ENCODE data around the gene HDDC2.

- TF ChIP-seq IRF2 (CRISPR knock-in tag; IDR thresholded peaks at IDR 0.05; ENCODE audit: borderline replicate concordance, low read depth) (no peak), E2F1 (CRISPR knock-in tag; IDR thresholded peaks at IDR 0.05) (no peak), NR3C1 (CRISPR knock-in tag; conservative IDR thresholded peaks at IDR 0.05; ENCODE audit: low read depth) (no peak), USF2 (CRISPR knock-in tag; IDR thresholded peaks at IDR 0.05) (no peak), RELA (CRISPR knock-in tag; IDR thresholded peaks at IDR 0.05; ENCODE audit: borderline replicate concordance) (no peak), CTCF (IDR thresholded peaks at IDR 0.05) (no peak), ZNF121 (CRISPR knock-in tag; IDR thresholded peaks at IDR 0.05) (no peak), HMGXB4 (CRISPR knock-in tag; IDR thresholded peaks at IDR 0.05) (no peak), MXD4 (CRISPR knock-in tag; IDR thresholded peaks at IDR 0.05; ENCODE audit: borderline replicate concordance) (no peak), ATF3 (CRISPR knock-in tag; conservative IDR thresholded peaks at IDR 0.05) (no peak)
Measured at GRCh38 chr6:125306756-125307149, 5.0 kb upstream of the HDDC2 start.
